ENCODE results near the gene CENPS. TPM values are rescaled to one million over a fixed set of nuclear protein-coding genes. Genes with fewer than 3 reads are reported as not detected.

Gene CENPS
- total and polyA plus RNA-seq, 9 of the 15 experiments (the other 6 are each of a cell fraction or from before 2014, with no cell fraction given) = 10.2 to 36.0 (median 26.0) TPM

DNA sequence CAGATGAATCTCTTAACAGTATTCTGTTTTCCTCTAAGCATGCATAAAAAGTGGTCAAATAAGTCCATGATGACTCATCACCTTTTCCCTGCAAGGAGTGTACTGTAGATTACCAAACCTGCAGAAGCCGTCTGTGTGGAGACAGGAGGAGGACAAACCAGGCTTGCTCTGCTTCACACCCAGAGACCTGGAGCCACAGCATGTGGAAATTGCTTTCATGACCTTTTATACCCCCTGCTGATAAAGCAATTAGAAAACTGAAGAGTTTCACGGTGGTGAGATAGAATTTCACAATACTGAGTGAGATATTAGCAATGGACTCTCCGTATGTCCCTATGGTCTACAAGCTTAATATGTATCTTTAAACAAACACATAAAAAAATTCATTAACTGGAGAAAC, 29.0 kb downstream of the CENPS start:
- H3K9me3 ChIP-seq (replicated peaks; ENCODE audit: control insufficient read depth, insufficient read depth, low read depth, low read length) = no peaks in the 10 kb centered on the region; the same call in 1 of the 2 replicates
- H3K27ac ChIP-seq (ENCODE audit: extremely low read depth, low read depth, low read length) = peak overlapping the region; percentile 71
- peaks cover 56% of the 10 kb centered on the region for H3K36me3 ChIP-seq (ENCODE audit: control insufficient read depth, insufficient read depth, low read length)
- intact Hi-C loops (cut with micrococcal nuclease) = no loop called here
- H3K4me3 ChIP-seq = no peak overlapping the region
- H4K20me1 ChIP-seq (replicated peaks; ENCODE audit: control insufficient read depth, insufficient read depth, low read length) = no peaks in the 10 kb centered on the region
- no peak overlapping the region for H2AFZ ChIP-seq (ENCODE audit: low read depth, low read length)
- no peaks in the 10 kb centered on the region for H3K27me3 ChIP-seq (ENCODE audit: control insufficient read depth in 2 of 2, insufficient read depth in 2 of 2, low read length in 2 of 2)
- DNase-seq (ENCODE audit: extremely low read depth in 1 of 4, low spot score in 3 of 4) = peak; percentile 65 to 91 (median 80)
- peak; percentile 96 for FAIRE-seq
- peak overlapping the region; percentile 40; the same call in 1 of the 2 replicates for H3K4me2 ChIP-seq (ENCODE audit: insufficient read depth, low read length)
- H3K79me2 ChIP-seq (ENCODE audit: control insufficient read depth, insufficient read depth, low read length) = no peaks in the 10 kb centered on the region
- ChIA-PET CTCF (ENCODE audit: low intra/inter-chr PET ratio) (no interaction called here), POLR2A (interaction anchor here (0.6 to 1.8 kb wide), 4 partner anchors 13 to 185 kb away, joined by 3 to 9 read pairs (median 4); partner anchors contain the start of gene DFFA)
- 6% methylated on average over 3 of the region's 3 CpGs for WGBS (ENCODE audit: insufficient coverage, low coverage, missing lambda C conversion rate)
- in situ Hi-C loops (cut with MboI) = no loop called here
- H3K9ac ChIP-seq (ENCODE audit: insufficient read depth in 1 of 2, low read depth in 2 of 2, low read length in 2 of 2) = peak overlapping the region in 1 of 2 experiments; percentile 22; a peak in 1 of 4 replicates
- ATAC-seq = peak; percentile 96
- H3K4me1 ChIP-seq (replicated peaks in 1 of 2; ENCODE audit: control insufficient read depth in 2 of 2, insufficient read depth in 2 of 2, low read length in 2 of 2) = peaks cover 12 to 15% of the 10 kb centered on the region in 2 experiments; a peak in 4 of 5 replicates
- no peaks in the 10 kb centered on the region for H3K9me1 ChIP-seq (ENCODE audit: control insufficient read depth, insufficient read depth, low read length)
- no TSS peak for BruUV-seq (replicated peaks)
- TF ChIP-seq ZNF77 (CRISPR knock-in tag; IDR thresholded peaks at IDR 0.05) = no peak
- peak; percentile 22 for TF ChIP-seq TBP (optimal IDR thresholded peaks at IDR 0.05; ENCODE audit: low read depth, low read length)
- TF ChIP-seq RCOR1 (IDR thresholded peaks at IDR 0.05; ENCODE audit: borderline replicate concordance in 1 of 2, low read depth in 2 of 2, low read length in 2 of 2) = peak in 1 of 2 experiments; percentile 49; a peak in 1 of 4 replicates
- no peak for TF ChIP-seq CBX5 (IDR thresholded peaks at IDR 0.05; ENCODE audit: borderline replicate concordance, low read depth)
- TF ChIP-seq, protein P1, sequence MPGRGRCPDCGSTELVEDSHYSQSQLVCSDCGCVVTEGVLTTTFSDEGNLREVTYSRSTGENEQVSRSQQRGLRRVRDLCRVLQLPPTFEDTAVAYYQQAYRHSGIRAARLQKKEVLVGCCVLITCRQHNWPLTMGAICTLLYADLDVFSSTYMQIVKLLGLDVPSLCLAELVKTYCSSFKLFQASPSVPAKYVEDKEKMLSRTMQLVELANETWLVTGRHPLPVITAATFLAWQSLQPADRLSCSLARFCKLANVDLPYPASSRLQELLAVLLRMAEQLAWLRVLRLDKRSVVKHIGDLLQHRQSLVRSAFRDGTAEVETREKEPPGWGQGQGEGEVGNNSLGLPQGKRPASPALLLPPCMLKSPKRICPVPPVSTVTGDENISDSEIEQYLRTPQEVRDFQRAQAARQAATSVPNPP (IDR thresholded peaks at IDR 0.05; ENCODE audit: borderline replicate concordance, insufficient read depth, insufficient read length) = no peak
- TF ChIP-seq ZNF146 (CRISPR knock-in tag; IDR thresholded peaks at IDR 0.05; ENCODE audit: unreplicated experiment) = no peak
- TF ChIP-seq, protein P2, sequence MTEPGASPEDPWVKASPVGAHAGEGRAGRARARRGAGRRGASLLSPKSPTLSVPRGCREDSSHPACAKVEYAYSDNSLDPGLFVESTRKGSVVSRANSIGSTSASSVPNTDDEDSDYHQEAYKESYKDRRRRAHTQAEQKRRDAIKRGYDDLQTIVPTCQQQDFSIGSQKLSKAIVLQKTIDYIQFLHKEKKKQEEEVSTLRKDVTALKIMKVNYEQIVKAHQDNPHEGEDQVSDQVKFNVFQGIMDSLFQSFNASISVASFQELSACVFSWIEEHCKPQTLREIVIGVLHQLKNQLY (CRISPR knock-in tag; conservative IDR thresholded peaks at IDR 0.05) = no peak
- no peak for TF ChIP-seq ESRRB (CRISPR knock-in tag; IDR thresholded peaks at IDR 0.05; ENCODE audit: borderline replicate concordance)
- peak; percentile 64 for TF ChIP-seq TEAD4 (IDR thresholded peaks at IDR 0.05; ENCODE audit: low read length)
- TF ChIP-seq TEAD4 (CRISPR knock-in tag; IDR thresholded peaks at IDR 0.05; ENCODE audit: borderline replicate concordance) = no peak
- TF ChIP-seq DDX20 (tag; IDR thresholded peaks at IDR 0.05; ENCODE audit: low read depth) = no peak
- peak; percentile 88 for TF ChIP-seq JUNB (CRISPR knock-in tag; conservative IDR thresholded peaks at IDR 0.05)
- no peak for TF ChIP-seq ZFP30 (CRISPR knock-in tag; IDR thresholded peaks at IDR 0.05; ENCODE audit: borderline replicate concordance)
- TF ChIP-seq MAFG (tag; conservative IDR thresholded peaks at IDR 0.05) = peak; percentile 99
- no peak for TF ChIP-seq RBM14 (IDR thresholded peaks at IDR 0.05; ENCODE audit: borderline replicate concordance, insufficient read depth, low read depth, low read length)
- TF ChIP-seq ZKSCAN1 (IDR thresholded peaks at IDR 0.05; ENCODE audit: low read depth, low read length) = no peak
- TF ChIP-seq KDM5B (IDR thresholded peaks at IDR 0.05; ENCODE audit: insufficient replicate concordance, low read depth, low read length) = no peak
- TF ChIP-seq CBFA2T2 (conservative IDR thresholded peaks at IDR 0.05) = peak; percentile 61
- no peak for TF ChIP-seq PRMT5 (CRISPR knock-in tag; IDR thresholded peaks at IDR 0.05)
- TF ChIP-seq, protein P3, sequence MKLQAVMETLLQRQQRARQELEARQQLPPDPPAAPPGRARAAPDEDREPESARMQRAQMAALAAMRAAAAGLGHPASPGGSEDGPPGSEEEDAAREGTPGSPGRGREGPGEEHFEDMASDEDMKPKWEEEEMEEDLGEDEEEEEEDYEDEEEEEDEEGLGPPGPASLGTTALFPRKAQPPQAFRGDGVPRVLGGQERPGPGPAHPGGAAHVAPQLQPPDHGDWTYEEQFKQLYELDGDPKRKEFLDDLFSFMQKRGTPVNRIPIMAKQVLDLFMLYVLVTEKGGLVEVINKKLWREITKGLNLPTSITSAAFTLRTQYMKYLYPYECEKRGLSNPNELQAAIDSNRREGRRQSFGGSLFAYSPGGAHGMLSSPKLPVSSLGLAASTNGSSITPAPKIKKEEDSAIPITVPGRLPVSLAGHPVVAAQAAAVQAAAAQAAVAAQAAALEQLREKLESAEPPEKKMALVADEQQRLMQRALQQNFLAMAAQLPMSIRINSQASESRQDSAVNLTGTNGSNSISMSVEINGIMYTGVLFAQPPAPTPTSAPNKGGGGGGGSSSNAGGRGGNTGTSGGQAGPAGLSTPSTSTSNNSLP (IDR thresholded peaks at IDR 0.05; ENCODE audit: borderline replicate concordance, low read depth, low read length) = 0 out of 2 replicates have a peak, but pooled peaks have one; percentile 25
- TF ChIP-seq TCF7 (IDR thresholded peaks at IDR 0.05; ENCODE audit: borderline replicate concordance) = no peak

Measured in K562 (cell line).